GM18520 (cell line): Measurements from ENCODE around the gene TSGA10IP.

Experiments used
- ATAC-seq: cut with Tn5 transposase; IDR thresholded peaks from one replicate; pipeline ENCODE4 v1.9.1; 2021; ENCODE audit not compliant: unreplicated experiment

TSGA10IP gene

GRCh38 chr11:65973439-65974110 is 28.3 kb downstream of the TSGA10IP start:
- no peak for ATAC-seq

GRCh38 chr11:65975771-65976170 is 30.5 kb downstream of the TSGA10IP start:
- ATAC-seq = no peak

GRCh38 chr11:65976216-65977176 is 31.2 kb downstream of the TSGA10IP start:
- no peak for ATAC-seq

GRCh38 chr11:65977621-65978390 is 32.5 kb downstream of the TSGA10IP start:
- no peak for ATAC-seq

- no peak for ATAC-seq
Measured at GRCh38 chr11:65978391-65979238, 33.3 kb downstream of the TSGA10IP start.

- ATAC-seq = no peak
Measured at GRCh38 chr11:65979261-65979759, 34.0 kb downstream of the TSGA10IP start.

- ATAC-seq = no peak
Measured at GRCh38 chr11:65981101-65981740, 35.9 kb downstream of the TSGA10IP start.

- ATAC-seq = no peak
Measured at GRCh38 chr11:65981972-65982823, 36.9 kb downstream of the TSGA10IP start.

- ATAC-seq = no peak
Measured at GRCh38 chr11:65982824-65983588, 37.7 kb downstream of the TSGA10IP start.

- ATAC-seq = no peak
Measured at GRCh38 chr11:65983589-65983987, 38.3 kb downstream of the TSGA10IP start.

- no peak for ATAC-seq
Measured at GRCh38 chr11:65987336-65987735, 42.1 kb downstream of the TSGA10IP start.

GRCh38 chr11:65988791-65989592 is 43.7 kb downstream of the TSGA10IP start:
- ATAC-seq = peak; percentile 97

GRCh38 chr11:65992056-65992455 is 46.8 kb downstream of the TSGA10IP start:
- ATAC-seq = no peak

- ATAC-seq = no peak
Measured at GRCh38 chr11:65997286-65997685, 52.0 kb downstream of the TSGA10IP start.

GRCh38 chr11:66001942-66002647 is 56.8 kb downstream of the TSGA10IP start, which contains the start of the genes BANF1 and EIF1AD:
Gene BANF1 (plus strand): TSS chr11:66002503. CDS start chr11:66003251, 748 bp downstream.
Gene EIF1AD (minus strand): TSS chr11:66002157. CDS start chr11:66000389, 1,768 bp downstream.
- peak; percentile 79 for ATAC-seq

GRCh38 chr11:66002648-66003225 is 57.5 kb downstream of the TSGA10IP start:
- ATAC-seq = peak; percentile 39
